Cardiac fibroblast (primary cell): ENCODE data around the gene AIRE.
"Not testable (repeated sequence)": the region's sequence is repeated elsewhere in the genome, so short reads cannot be mapped to it uniquely, and the experiment has no call there.

ENCODE experiments used
- DNase-seq, 2 donors: peaks; one replicate each; pipeline versions ENCODE4 v3.0.0 to v3.0.0-alpha.2; 2010; ENCODE audit warnings: low read depth in 2 of 2
- H3K4me3 ChIP-seq, 2 donors: replicated peaks in 1 of 2; 1 replicate in 1 of 2; 2 replicates in 1 of 2; pipeline ENCODE4 v1.5.1; 2011; ENCODE audit warnings: low read depth in 2 of 2, low read length in 2 of 2, mild to moderate bottlenecking in 2 of 2, moderate library complexity in 1 of 2
- CTCF ChIP-seq: IDR thresholded peaks from one replicate; pipeline ENCODE4 v1.5.1; 2011; ENCODE audit warnings: low read depth, mild to moderate bottlenecking, low read length, inconsistent platforms

AIRE gene

GRCh38 chr21:44285138-44285992 is at the start of gene AIRE:
Gene AIRE, plus strand, starts transcription at chr21:44285876. Its CDS starts 131 bp downstream, at chr21:44286007.
- TF ChIP-seq CTCF: no peak
- H3K4me3 ChIP-seq: peak within 1 kb of the TSS in 1 of 2 donors; percentile 11
- DNase-seq: no peak

GRCh38 chr21:44240353-44240752 is 45.3 kb upstream of the AIRE start:
- not testable (repeated sequence) for H3K4me3 ChIP-seq, DNase-seq

GRCh38 chr21:44240842-44241241 is 44.8 kb upstream of the AIRE start, which contains the start of gene ICOSLG:
Gene ICOSLG, minus strand, starts transcription at chr21:44240943. Its CDS starts 126 bp downstream, at chr21:44240817.
- not testable (repeated sequence) for H3K4me3 ChIP-seq, DNase-seq

- DNase-seq, H3K4me3 ChIP-seq: not testable (repeated sequence)
Measured at GRCh38 chr21:44241281-44241680, 44.4 kb upstream of the AIRE start.

- not testable (repeated sequence) for H3K4me3 ChIP-seq, DNase-seq
Measured at GRCh38 chr21:44243980-44244379, 41.7 kb upstream of the AIRE start.

- H3K4me3 ChIP-seq, DNase-seq: not testable (repeated sequence)
Measured at GRCh38 chr21:44247904-44248303, 37.8 kb upstream of the AIRE start.

GRCh38 chr21:44249204-44250037 is 36.3 kb upstream of the AIRE start:
- not testable (repeated sequence) for H3K4me3 ChIP-seq, DNase-seq

- DNase-seq: no peak
- TF ChIP-seq CTCF: no peak
Measured at GRCh38 chr21:44253832-44254710, 31.6 kb upstream of the AIRE start.

GRCh38 chr21:44255511-44255981 is 30.1 kb upstream of the AIRE start:
- H3K4me3 ChIP-seq: no peak overlapping the region
- peak in 1 of 2 donors; percentile 7 for DNase-seq
- TF ChIP-seq CTCF: no peak

More at GRCh38 chr21:44253832-44254710, 31.6 kb upstream of the AIRE start:
- H3K4me3 ChIP-seq: no peak overlapping the region
